Hematopoietic multipotent progenitor cell treated with erythropoietin and hydrocortisone succinate and interleukin-3 and kit ligand, for 4 days (in vitro differentiated cells): ENCODE data around the gene CKAP2L.

Experiments
- DNase-seq: peaks from one replicate; pipeline ENCODE4 v3.0.0-alpha.2; 2015

Gene CKAP2L

GRCh38 chr2:112764071-112765044 lies at the start of gene CKAP2L:
Gene CKAP2L (minus strand): TSS chr2:112764609. CDS start chr2:112764598, 11 bp downstream.
- peak; percentile 100 for DNase-seq

GRCh38 chr2:112813280-112813966 lies 49.0 kb upstream of the CKAP2L start:
- DNase-seq: peak; percentile 63

- DNase-seq: no peak
Measured at GRCh38 chr2:112812318-112813267, 48.2 kb upstream of the CKAP2L start.

- DNase-seq: peak; percentile 30
Measured at GRCh38 chr2:112811841-112812306, 47.5 kb upstream of the CKAP2L start.

- DNase-seq: no peak
Measured at GRCh38 chr2:112811276-112811831, 46.9 kb upstream of the CKAP2L start.

GRCh38 chr2:112809112-112809511 lies 44.7 kb upstream of the CKAP2L start:
- no peak for DNase-seq

GRCh38 chr2:112807233-112807807 lies 42.9 kb upstream of the CKAP2L start:
- no peak for DNase-seq

GRCh38 chr2:112805542-112805941 lies 41.1 kb upstream of the CKAP2L start:
- DNase-seq: no peak

GRCh38 chr2:112803691-112804521 lies 39.5 kb upstream of the CKAP2L start:
- peak; percentile 56 for DNase-seq

- DNase-seq: no peak
Measured at GRCh38 chr2:112800881-112801583, 36.6 kb upstream of the CKAP2L start.

GRCh38 chr2:112798979-112799975 lies 34.9 kb upstream of the CKAP2L start:
- peak; percentile 82 for DNase-seq

GRCh38 chr2:112796486-112796885 lies 32.1 kb upstream of the CKAP2L start:
- no peak for DNase-seq

GRCh38 chr2:112795774-112796173 lies 31.4 kb upstream of the CKAP2L start:
- DNase-seq: peak; percentile 61

GRCh38 chr2:112794841-112795240 lies 30.4 kb upstream of the CKAP2L start:
- DNase-seq: no peak

- peak; percentile 91 for DNase-seq
Measured at GRCh38 chr2:112794131-112794733, 29.8 kb upstream of the CKAP2L start.

- peak; percentile 48 for DNase-seq
Measured at GRCh38 chr2:112793449-112793978, 29.1 kb upstream of the CKAP2L start.

- no peak for DNase-seq
Measured at GRCh38 chr2:112792419-112792818, 28.0 kb upstream of the CKAP2L start.

GRCh38 chr2:112791693-112792230 lies 27.4 kb upstream of the CKAP2L start:
- DNase-seq: no peak
